ENCODE results near the gene MSX2.

MSX2 gene

GRCh38 chr5:174726916-174727793 lies 2.8 kb downstream of the MSX2 start:
- no peak for DNase-seq (ENCODE audit: low spot score)
- TF ChIP-seq CTCF (IDR thresholded peaks at IDR 0.05; ENCODE audit: extremely low read depth, insufficient read depth, missing control alignments) = no peak
- in situ Hi-C loops (cut with MboI; ENCODE audit: low pct_unique_long_range_greater_than_20kb, low sequenced_read_pairs, unreplicated experiment) = no loop called here

GRCh38 chr5:174727794-174728680 lies 3.7 kb downstream of the MSX2 start:
- DNase-seq (ENCODE audit: low spot score) = no peak
- in situ Hi-C loops (cut with MboI; ENCODE audit: low pct_unique_long_range_greater_than_20kb, low sequenced_read_pairs, unreplicated experiment) = no loop called here

GRCh38 chr5:174729075-174729680 lies 4.8 kb downstream of the MSX2 start:
- in situ Hi-C loops (cut with MboI; ENCODE audit: low pct_unique_long_range_greater_than_20kb, low sequenced_read_pairs, unreplicated experiment) = no loop called here
- DNase-seq (ENCODE audit: low spot score) = no peak
- no peak for TF ChIP-seq CTCF (IDR thresholded peaks at IDR 0.05; ENCODE audit: extremely low read depth, insufficient read depth, missing control alignments)

More at GRCh38 chr5:174727794-174728680, 3.7 kb downstream of the MSX2 start:
- no peak for TF ChIP-seq CTCF (IDR thresholded peaks at IDR 0.05; ENCODE audit: extremely low read depth, insufficient read depth, missing control alignments)

DNA sequence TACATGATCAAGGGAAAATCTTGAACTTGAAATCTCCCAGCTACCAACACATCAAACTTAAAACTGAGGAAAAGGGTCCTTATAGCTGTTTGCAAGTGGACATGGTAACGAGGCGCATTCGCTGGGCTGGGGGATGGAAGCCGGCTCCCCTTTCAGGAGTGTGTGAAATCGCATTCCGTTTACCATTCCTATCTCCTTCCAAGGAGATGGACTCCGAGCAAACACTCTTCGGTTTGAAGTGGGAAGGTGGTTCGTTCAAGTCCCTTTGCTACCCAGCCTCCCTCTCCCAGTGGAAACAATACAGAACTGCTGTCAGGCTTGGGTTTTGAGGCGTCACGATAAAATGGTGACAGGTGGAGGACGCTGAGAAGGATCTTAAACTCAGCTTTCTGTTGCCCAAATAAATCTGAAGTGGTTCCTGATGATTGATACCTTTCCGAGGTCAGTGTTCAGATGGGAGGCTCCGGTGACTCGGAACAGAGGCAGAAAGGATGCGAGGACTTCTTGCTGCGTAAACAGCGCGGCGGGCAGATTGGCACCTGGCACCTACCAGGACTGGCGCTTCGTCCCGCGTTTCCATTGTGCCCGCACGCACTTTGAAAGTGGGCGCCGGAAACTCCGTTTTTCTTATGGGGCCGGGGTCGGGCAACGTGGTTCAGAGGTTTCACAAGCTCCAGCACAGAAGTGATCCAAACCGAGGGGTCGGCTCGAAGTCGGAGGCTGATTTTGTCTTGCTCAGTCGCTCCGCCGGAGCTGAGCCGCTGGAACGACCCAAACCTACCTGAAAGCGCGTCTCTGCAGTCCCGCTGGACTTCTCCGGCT lies 7.0 kb downstream of the MSX2 start:
- in situ Hi-C loops (cut with MboI; ENCODE audit: low pct_unique_long_range_greater_than_20kb, low sequenced_read_pairs, unreplicated experiment) = no loop called here
- no peak for TF ChIP-seq CTCF (IDR thresholded peaks at IDR 0.05; ENCODE audit: extremely low read depth, insufficient read depth, missing control alignments)
- no peak for DNase-seq (ENCODE audit: low spot score)

DNA sequence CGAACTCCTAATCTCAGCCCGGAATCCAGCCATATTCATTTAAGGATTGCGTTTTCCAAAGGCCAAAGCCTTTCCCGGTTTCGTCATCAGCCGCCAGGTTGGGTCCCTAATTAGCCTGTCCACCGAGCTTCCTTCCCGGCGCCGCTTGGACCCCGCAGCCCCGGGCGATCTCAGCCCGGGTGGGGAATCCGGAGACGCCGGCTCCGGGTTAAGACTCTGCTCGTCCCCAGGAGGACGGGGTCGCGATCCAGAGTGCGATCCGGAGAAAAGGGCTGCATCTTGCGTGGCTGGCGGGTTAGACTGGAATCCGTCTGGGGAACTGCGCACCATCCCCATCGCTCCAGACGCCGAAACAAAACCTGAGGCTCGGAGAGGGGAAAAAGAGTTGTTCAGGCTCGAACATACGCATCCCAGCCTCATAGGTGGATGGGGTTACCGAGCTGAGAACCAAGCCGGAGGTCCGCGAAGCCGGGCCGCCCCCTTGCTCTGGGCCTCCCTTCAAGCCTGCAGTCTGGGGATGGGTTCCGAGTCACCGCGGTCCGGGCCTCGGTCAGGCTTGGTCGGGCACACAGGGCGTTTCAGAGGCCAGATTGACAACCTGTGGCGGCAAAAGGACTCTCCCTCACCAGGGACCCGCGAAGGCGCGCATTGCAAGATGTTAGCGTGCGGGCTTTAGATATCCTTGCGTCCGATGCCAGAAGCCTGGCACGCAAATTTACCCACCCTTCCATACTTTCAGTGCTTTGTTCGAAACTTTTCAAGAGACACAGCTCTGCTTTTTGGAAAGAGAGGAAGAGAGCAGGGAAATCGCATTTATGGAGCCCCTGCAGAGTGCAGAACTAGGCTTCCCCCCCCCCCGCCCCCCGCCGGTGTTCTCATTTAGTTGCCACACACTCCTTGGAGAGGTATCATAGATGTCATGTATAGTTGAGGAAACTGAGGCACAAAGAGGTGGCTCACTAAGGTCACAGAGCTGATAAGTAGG lies 7.9 kb downstream of the MSX2 start:
- no peak for TF ChIP-seq CTCF (IDR thresholded peaks at IDR 0.05; ENCODE audit: extremely low read depth, insufficient read depth, missing control alignments)
- in situ Hi-C loops (cut with MboI; ENCODE audit: low pct_unique_long_range_greater_than_20kb, low sequenced_read_pairs, unreplicated experiment) = no loop called here

More for the DNA sequence above, 7.9 kb downstream of the MSX2 start:
- DNase-seq (ENCODE audit: low spot score) = no peak
